LNCaP clone FGC (cell line): Measurements from ENCODE around the gene PALLD.

Source experiments
- DNase-seq: peaks from one replicate; pipeline ENCODE4 v3.0.0-alpha.2; 2011; ENCODE audit warnings: low read depth
- H3K4me3 ChIP-seq: 2 replicates; pipeline ENCODE4 v1.5.1; 2011; ENCODE audit warnings: mild to moderate bottlenecking, low read depth, low read length, control low read depth
- TF ChIP-seq, protein P1 (sequence below): IDR thresholded peaks from 2 replicates; pipeline ENCODE4 v1.5.1; 2012; ENCODE audit warnings: mild to moderate bottlenecking; ENCODE audit not compliant: control insufficient read depth, insufficient read depth; ENCODE audit errors: extremely low read depth

Gene PALLD

DNA sequence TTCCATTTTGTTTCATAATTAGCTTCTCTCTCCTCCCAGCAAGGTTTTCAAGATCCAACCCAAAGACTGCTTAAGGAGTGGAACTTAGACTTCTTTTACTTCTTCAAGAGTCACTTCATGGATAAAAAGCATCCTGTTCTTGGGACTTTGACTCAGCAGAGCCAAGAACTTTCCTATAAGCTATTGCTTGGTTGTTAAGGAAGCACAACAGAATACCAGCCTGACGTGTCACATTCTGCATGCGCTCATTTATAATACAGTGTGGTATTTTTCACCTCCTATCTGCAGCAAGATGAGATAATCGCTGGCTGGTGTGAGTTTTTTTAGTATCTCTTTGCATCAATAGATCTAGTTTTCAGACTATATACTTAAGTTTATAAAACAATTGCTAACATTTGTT lies 152.1 kb downstream of the PALLD start:
- no peak for DNase-seq
- no peak overlapping the region for H3K4me3 ChIP-seq
- TF ChIP-seq, protein P1, sequence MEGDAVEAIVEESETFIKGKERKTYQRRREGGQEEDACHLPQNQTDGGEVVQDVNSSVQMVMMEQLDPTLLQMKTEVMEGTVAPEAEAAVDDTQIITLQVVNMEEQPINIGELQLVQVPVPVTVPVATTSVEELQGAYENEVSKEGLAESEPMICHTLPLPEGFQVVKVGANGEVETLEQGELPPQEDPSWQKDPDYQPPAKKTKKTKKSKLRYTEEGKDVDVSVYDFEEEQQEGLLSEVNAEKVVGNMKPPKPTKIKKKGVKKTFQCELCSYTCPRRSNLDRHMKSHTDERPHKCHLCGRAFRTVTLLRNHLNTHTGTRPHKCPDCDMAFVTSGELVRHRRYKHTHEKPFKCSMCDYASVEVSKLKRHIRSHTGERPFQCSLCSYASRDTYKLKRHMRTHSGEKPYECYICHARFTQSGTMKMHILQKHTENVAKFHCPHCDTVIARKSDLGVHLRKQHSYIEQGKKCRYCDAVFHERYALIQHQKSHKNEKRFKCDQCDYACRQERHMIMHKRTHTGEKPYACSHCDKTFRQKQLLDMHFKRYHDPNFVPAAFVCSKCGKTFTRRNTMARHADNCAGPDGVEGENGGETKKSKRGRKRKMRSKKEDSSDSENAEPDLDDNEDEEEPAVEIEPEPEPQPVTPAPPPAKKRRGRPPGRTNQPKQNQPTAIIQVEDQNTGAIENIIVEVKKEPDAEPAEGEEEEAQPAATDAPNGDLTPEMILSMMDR = no peak

DNA sequence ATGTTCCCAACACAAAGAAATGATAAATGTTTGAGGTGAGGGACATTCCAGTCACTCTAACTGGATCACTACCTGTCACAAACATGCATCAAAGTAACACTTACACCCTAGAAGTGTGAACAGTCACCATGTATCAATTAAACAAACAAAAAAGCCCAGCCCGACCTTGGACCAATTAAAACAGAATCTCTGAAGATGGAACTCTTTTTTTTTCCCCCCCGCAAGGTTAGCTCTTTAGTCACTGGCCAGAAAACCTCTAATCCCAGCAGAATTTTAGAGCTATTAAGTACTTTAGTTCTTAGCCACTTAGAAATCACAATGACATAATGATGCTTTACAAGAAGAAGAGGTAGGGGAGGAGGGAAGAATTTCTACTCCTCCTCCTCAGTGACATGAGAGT lies 154.5 kb downstream of the PALLD start:
- H3K4me3 ChIP-seq = no peak overlapping the region
- TF ChIP-seq, protein P1 = no peak
- no peak for DNase-seq

GRCh38 chr4:168651864-168652263 lies 155.0 kb downstream of the PALLD start:
- TF ChIP-seq, protein P1 = no peak
- DNase-seq = no peak
- H3K4me3 ChIP-seq = no peak overlapping the region

DNA sequence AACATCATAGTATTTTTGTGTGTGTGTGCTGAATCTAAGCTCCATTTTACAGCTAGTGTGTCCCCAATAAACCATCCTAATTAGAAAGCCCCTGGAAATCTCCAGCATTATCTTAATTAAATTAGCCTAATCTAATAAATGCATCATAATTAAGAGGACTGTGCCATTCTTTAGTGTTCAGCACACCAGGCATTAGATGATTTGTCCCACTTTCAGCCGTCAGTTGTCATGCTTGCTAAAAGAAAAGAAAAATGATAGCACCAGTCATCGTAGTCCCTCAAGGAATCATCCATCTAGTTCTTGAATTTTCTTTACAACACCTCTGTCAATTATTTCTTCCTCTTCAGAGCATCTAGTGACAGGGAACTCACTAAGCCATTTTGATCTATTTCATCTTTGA lies 155.9 kb downstream of the PALLD start:
- TF ChIP-seq, protein P1 = no peak
- H3K4me3 ChIP-seq = no peak overlapping the region
- DNase-seq = no peak

DNA sequence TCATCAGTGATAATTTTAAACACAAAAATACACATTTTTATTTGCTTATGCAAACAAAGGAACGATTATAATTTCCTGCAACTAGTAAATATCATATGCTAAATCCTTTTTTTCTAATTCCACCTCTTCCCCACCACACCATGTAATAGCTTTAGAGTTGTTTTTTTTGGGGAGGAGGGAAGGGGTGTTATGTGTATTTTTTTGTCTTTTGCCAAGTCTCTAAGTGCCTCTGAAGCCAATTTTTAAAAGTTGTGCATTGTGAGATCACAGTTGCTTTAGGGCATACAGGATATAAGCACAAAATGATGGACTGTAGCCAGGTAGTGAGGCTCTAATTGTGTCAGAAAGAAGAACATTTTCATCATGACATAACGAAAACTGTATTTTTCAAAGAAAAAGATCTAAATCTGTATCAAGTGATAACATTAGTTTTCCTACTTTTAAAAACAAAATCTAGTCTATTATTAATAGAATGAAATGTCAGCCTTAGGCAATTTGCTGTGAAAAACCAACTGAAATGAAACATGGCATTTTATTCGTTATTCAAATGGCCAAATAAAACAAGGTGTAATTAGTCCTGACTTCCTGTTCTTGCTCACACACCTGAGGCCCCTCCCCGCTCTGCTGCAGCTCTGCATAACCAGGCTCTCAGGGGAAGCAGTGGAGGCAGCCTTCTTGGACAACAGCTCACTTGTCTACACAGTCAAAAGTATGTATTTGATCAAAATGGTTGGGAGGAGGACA lies 157.4 kb downstream of the PALLD start:
- TF ChIP-seq, protein P1 = no peak
- no peak overlapping the region for H3K4me3 ChIP-seq
- DNase-seq = no peak

- TF ChIP-seq, protein P1 = no peak
- no peak for DNase-seq
- H3K4me3 ChIP-seq = no peak overlapping the region
These were observed 158.0 kb downstream of the PALLD start for GRCh38 chr4:168654848-168655174.

- TF ChIP-seq, protein P1 = no peak
- no peak overlapping the region for H3K4me3 ChIP-seq
- DNase-seq = no peak
These were observed 158.3 kb downstream of the PALLD start for GRCh38 chr4:168655182-168655581.
